ENCODE data around the gene PRR30.

GRCh38 chr2:27093430-27094352, 45.5 kb downstream of the PRR30 start:
- TF ChIP-seq CTCF (IDR thresholded peaks at IDR 0.05) (no peak), JUND (IDR thresholded peaks at IDR 0.05) (no peak), CHD2 (IDR thresholded peaks at IDR 0.05; ENCODE audit: low read length, partially characterized antibody) (no peak), FOXJ3 (CRISPR knock-in tag; IDR thresholded peaks at IDR 0.05) (no peak), RFX5 (IDR thresholded peaks at IDR 0.05; ENCODE audit: low read length) (no peak), REST (IDR thresholded peaks at IDR 0.05; ENCODE audit: low read depth, low read length) (no peak)

All from SK-N-SH (cell line).